GM21367 (cell line): Measurements from ENCODE around the gene DNAAF8.
"Not testable (repeated sequence)": the region's sequence is repeated elsewhere in the genome, so short reads cannot be mapped to it uniquely, and the experiment has no call there.

Source experiments
- ATAC-seq: cut with Tn5 transposase; IDR thresholded peaks from one replicate; pipeline ENCODE4 v1.9.1; 2021; ENCODE audit not compliant: unreplicated experiment

The DNAAF8 gene

DNA sequence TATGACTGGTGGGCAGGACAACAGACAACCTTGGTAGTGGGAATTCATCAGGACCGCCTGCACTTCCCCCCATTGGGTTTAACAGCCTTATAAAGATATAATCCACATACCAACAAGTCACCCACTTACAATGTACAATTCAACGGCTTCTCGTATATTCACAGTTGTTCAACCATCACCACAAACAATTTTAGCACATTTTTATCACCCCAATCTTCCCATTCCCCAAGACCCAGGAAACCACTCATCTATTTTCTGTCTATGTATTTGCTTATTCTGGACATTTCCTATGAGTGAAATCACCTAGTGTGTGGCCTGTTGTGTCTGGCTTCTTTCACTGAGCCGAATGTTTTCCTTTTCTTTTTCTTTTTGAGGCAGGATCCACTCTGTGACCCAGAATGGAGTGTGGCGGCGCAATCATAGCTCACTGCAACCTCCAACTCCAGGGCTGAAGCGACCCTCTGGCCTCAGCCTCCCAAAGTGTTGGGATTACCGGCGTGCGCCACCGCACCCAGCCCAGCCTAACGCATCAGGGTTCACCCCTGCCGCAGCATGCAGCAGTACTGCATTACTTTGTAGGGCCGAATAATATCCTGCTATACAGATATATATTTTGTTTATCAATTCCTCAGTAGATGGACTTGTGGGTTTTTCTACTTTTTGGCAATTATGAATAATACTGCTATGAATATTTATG lies 11.1 kb upstream of the DNAAF8 start:
- no peak for ATAC-seq

DNA sequence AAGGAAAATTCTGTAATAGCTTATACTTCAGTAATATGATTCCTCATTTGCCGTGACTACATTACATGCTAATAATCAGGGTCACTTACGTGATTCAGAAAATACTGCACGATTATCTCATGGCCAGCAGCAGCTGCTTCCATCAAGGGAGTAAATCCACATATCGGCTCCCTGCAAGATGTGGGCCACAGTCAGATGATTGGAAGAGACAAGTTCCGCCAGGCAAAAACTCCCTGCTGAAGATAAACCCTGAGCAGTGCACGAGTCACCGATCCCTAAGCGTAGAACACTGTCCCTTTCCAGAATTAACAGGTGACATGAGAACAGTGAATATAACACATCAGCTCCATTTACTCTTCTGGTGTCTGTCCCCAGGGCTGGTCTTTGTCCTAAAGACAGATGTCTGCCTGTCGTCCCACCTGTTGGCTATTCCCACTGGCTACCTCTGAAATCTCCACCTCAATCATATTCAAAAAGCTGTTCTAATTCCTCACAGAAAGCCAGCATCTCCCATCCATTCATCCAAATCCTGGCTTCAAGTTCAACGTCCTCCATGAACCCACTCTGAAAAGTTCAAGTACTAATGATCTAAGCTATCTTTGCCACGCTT lies 9.6 kb upstream of the DNAAF8 start:
- ATAC-seq: no peak

DNA sequence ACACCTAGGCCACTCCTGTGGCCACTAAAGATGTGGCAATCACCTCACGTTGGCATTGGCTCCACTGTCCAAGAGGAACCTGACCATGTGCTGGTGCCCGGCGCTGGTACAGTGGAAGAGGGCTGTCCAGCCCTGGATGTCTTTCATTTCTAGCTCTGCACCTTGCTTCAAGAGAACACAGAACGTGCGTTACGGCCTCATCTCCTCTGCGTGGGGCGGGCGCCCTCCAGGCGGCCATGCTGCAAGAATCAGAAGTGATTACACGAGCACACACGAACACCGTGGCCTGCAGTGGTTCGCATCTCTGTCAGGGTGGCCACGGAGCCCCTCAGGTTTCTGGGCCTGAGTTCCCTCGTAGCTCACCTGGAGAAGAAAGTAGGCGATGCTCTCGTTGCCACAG lies 7.7 kb upstream of the DNAAF8 start:
- no peak for ATAC-seq

DNA sequence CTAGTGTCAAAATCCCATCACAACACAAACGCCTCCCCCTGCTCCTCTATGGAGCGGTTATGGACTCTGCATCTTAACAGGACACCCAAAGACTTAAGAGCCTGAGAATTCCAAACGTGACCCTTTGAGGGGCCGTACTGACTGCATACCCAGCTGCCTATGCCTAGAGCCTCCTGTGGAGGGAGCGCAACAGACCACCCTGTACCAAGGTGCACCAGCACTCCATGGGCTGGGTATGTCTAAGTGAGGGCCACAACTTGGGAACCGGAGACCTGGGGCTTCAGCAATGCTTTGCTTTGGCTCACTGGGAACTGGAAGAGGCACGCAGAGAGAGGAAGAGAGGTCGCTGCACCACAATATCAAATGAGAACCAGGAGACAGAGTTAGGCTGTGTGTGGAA lies 5.7 kb upstream of the DNAAF8 start:
- ATAC-seq: no peak

DNA sequence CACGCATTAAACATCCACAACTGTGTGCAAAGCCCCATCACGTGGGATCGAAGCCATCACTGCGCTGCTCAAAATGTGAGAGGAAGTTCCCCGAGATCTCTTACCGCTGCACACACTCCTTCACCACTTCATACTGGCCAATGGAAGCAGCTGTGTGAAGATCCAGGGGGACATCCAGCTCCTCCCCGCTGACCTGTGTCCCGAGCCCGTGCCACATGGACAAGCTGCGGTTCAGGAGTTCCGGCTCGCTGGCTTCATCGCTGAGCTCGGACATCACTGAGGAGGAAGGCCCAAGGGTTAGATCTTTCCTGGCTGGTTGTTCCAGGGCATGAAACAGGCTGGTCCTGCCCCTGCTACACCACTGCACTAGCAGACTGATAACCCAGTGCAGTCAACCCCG lies 4.5 kb upstream of the DNAAF8 start:
- no peak for ATAC-seq

DNA sequence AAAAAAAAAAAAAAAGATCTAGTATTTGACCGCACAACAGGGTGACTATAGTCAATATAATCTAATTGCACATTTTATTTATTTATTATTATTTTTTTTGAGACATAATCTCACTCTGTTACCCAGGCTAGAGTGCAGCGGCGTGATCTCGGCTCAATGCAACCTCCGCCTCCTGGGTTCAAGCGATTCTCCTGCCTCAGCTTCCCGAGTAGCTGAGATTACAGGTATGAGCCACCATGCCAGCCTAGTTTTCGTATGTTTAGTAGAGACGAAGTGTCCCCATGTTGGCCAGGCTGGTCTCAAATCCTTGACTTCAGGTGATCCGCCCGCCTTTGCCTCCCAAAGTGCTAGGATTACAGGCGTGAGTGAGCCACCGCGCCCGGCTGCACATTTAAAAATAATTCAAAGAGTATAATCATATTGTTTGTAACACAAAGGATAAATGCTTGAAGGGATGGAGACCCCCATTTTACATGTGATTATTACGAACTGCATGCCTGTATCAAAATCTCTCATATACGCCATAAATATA lies 1.1 kb upstream of the DNAAF8 start:
- no peak for ATAC-seq

DNA sequence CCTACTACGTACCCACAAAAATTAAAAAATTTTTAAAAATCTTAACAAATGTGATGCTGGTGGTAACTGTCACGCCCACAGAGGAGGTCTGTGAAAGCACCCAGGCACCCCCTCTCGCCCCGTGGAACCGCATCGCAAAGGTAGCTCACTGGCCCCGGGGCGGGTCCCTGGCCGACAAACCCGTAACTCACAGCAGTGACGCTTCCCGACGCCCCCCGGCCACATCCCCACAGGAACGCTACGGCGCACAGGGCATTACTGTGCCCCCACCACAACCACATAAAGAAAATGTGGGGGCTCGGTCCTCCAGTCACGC lies 632 bp upstream of the DNAAF8 start:
- no peak for ATAC-seq

DNA sequence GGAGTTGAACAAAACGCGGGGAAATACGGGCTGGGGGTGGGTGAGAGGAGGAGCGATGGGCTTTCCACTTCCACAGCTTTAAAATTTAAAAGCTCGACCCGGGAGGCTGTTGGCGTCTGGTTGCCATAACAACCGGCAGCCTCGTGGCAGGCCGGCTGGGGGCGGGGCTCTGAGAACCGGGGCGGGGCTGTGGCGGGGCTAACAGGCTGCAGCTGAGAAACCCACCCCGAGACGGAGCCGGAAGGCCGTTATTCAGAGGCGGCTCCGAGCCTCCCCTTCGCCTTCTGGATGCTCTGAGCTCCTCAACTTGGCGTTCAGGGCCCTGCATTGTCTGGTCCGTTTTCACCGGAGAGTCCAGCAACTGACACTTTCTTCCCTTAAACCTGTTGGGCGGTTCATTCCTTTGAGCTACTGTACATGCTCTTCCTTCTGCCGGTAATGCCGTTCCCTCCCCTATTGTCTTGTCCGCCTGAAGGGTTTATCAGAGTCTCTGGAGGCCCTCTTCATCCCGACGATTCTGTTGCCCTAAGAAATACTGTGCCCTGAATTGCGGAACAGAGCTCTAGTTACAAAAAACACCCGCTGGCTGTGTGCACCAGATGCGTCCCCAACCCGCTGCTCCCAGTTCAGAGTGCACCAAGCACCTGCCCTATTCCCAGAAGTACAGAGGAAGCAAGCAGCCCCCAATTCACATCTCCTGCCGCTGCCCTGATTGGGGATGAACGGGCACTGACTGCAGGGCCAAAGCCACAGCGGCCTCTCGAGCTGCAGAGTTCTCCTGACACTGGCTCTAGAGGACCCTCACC lies 596 bp downstream of the DNAAF8 start:
- peak; percentile 45 for ATAC-seq

DNA sequence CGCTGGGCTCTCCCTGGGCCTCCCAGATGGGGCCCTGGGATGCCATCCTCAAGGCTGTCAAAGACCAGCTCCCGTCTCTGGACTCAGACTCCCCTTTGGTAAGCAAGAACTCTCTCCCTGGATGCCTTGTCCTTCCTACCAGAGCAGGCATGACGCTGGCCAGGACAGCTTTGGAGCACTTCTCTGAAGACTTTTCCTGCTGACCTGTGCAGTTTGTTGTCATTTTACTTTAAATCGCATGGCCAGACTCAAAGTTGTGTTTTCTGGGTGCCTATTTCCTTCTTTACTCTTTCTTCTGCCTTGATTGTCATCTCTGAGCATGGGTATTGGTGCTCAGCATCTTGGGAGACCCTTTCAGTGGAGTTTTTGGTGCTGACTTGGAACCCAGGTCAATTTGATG lies 2.2 kb downstream of the DNAAF8 start:
- ATAC-seq: no peak

DNA sequence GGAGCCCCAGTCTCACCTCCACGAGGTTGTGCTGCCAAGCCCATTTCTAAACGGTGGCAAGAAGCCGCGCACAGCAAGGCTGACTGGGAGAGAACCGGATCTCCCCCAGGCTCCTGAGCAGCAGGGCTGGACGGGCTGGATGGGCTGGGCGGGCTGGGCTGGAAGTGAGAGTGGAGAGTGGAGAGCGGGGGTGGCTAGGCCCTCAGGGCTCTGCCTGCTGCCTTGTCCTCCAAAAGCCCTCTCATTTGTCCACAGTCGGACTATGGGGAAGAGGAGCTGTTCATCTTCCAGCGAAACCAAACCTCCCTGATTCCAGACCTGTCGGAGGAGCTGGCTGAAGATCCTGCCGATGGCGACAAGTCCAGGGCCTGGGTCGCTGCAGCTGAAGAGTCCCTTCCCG lies 3.2 kb downstream of the DNAAF8 start:
- ATAC-seq: no peak

DNA sequence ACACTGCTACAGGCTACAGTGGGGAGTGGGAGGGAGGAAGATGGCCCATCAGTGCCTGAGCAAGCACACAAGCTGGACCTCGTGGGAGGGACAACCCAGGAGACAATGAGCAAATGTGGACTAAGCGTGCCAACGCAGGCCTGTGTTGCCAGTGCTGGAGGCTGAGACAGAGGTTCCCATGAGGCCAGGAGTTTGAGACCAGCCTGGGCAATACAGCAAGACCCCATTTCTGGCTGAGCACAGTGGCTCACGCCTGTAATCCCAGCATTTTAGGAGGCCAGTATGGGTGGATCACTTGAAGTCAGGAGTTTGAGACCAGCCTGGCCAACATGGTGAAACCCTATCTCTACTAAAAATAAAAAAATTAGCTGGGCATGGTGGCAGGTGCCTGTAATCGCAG lies 4.0 kb downstream of the DNAAF8 start:
- not testable (repeated sequence) for ATAC-seq

DNA sequence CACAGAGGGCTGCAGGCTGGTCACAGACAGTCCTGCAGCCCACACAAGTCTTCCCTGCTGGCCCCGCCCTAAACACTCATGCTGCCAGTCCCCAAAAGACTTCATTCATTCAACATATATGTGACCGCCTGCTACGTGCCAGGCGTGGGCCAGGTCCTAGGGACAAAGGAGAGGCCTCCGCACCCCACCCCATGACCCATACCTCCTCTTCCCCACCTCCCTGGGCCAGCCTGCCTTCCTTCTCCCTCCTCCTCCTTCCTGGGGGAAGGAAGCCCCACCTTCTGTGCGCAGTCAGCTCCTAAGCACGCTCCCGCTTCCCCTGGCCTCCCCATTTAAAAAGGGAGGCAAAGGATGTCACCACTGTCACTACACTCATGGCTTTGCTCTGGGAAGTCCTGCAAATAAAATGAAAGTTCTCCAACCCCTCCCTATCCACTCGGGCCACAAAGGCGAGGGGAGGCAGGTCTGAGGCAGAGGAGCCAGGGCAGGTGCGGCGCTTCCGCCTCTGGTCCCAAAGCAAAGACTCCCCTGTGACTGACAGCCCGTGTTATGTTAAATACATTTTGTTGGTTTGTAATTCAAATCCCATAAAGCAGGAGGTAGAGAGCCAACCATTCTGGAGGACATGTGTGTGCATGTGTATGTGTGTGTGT lies 9.0 kb downstream of the DNAAF8 start:
- no peak for ATAC-seq

DNA sequence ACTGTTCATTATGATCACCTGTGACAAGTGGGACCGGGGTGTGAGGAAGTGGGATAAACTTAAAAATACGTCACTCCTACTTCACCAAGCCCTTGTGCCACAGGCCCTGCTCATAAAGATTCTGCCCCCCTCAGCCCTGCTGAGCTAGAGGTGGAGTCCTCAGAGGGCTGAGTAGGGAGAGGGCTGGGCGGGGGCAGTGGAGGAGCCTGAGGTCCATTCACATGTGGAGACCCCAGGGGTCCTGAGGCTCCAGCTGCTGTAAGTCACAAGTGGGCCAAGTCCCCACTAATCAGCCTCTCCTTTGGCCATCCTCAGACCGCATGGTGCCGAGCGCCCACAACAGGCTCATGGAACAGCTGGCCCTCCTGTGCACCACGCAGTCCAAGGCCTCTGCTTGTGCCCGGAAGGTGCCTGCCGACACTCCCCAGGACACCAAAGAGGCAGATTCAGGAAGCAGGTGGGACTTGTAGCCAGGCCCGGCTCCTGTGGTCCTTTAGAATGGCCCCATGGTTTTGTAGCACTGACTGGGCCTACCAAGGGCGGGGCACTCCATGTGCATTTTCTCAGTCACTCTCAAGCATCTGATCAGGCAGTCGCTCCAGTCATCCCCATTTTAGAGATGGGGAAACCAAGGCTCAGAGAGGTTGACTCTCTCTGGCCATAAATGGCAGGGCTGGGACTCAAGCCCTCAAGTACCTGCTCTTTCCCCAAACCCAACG lies 10.4 kb downstream of the DNAAF8 start:
- no peak for ATAC-seq

DNA sequence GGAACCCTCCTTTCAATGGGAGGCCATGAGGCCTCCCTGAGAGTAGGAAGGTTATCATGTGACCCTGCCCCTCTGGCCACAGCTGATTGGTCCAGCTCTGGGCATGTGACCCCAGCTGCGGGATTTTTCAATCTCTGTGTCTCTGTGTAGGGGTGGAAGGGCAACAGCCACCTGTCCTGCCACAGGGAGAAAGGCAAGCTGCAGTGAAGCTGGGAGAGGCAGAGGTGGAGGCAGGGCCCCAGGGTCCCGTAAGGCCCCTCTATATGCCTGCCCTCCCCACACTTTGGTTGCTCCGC lies 10.9 kb downstream of the DNAAF8 start:
- ATAC-seq: no peak

DNA sequence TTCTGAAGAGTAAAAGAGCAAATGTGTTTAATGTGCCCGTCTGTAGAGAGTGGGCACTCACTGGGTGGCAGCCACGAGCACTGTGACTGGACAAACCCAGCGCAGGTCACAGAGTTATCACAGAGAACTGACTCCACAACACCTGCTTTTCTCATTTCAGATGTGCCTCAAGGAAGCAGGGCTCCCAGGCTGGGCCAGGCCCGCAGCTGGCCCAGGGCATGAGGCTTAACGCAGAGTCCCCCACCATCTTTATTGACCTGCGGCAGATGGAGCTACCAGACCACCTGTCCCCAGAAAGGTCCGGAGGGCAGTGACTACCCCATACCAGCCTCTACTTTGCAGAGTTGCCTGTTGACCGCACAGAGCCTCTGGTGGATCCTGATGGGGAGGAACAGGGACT lies 11.9 kb downstream of the DNAAF8 start:
- no peak for ATAC-seq

DNA sequence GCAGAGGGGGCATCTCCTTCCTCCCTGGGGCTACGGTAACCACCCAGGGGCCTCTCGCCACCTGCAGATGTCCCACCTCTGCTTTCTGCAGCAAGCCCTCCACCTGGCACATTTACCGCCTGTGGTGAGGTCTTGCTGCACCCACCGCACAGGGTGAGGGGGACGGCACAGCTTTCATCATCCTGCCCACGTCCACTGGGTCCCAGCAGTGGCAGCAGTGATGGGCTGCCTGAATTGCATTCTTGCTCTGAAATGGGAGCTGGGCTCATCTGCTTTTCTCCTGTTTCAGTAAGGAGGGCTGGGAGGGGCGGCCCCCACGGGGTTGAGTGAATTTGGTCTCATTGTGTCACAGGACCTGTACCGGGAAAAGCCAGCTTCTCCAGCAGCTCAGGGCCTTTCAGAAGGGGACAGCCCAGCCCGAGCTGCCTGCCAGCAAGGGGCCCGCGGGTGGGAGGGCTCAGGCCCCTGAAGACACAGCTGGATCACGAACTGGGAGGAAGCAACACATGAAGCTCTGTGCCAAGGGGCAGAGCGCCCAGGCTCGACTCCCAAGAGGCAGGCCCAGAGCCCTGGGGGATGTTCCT lies 12.7 kb downstream of the DNAAF8 start:
- no peak for ATAC-seq

DNA sequence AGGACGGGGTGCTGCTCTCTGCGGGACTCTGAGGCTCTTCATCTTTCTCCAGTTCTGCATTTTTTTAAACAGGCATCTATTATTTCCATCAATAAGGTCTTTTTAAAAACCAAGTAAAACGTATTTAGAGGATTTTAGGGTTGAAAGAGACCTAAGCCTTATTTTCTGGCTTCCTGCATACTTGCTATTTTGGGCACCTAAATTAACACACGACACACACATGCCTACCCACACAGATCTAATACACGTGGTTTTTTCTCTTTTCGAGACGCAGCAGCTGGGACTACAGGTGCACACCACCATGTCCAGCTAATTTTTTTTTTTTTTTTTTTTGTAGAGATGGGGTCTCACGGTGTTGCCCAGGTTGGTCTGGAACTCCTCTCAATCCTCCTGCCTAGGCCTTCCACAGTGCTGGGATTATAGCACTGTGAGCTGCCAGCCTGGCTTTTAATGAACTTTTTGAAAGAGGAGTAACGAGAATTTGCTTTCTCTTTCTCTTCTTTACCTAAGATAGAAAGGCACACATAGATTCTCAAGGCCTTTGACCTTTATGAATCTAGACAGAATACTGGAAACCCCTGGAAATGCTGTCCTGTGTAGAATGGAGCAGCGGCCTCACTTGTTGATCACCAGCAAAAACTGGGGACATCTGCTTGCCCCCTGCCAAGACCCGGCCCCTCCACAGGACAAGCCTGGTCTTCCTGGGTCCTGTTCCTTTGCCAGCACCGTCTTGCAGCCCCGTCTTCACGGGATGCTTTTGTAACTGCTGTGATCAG lies 13.8 kb downstream of the DNAAF8 start:
- ATAC-seq: no peak

DNA sequence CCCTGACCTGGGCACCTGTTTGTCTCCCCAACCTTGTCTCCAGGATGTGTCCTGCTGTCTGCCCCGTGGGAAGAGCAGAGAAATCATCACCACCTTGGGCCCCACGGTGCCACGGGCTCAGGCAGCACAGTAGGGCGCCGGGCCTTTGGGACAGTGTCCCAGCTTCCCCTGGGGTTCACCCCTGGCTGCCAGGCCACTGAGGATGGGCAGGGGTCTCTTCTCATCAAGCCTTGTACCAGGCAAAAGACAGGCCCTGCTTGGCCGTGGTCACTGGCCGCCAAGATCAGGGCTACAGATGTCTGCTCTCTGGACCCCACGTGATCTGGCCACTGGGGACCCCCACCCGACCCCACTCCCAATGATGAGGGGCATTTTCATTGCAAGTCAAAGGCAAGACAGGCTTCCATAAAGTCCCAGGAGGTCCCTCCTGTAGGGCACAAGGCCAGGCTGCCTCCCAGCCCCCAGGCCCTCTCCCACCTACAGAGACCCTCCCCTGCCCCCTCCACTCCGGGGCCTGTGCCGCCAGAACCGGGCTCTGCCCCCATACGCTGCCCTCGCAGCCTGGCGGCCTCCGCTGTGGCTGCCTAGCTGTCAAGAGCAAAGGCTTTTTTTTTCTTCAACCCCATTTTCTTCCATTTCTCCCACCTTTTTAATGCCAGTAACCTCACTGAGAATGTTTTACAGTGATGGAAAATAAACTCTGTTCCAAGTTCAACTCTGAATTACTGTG lies 14.5 kb downstream of the DNAAF8 start:
- no peak for ATAC-seq

DNA sequence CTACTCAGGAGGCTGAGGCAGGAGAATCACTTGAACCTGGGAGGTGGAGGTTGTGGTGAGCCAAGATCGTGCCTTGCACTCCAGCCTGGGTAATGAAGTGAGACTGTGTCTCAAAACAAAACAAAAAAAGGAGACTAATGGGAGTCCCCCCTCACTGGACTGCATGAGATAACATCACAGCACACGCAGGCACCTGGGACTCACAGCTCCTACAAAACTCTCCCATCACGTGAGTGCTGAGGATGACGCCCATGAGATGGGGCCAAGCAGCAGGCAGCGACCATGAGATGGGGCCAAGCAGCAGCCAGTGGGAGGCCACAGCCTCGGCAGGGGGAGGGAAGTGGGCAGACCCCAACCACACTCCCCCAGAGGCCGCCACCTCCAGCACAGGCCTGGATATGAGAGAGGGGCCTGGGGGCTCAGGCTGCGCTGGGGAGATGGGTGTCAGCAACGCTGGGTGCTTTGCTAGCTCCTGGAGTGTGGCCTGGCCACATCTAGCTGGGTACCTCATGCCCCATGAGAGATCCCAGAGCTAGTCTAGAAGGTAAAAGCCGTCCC lies 15.4 kb downstream of the DNAAF8 start:
- ATAC-seq: no peak
